Measurements from ENCODE around the gene ADAM12. TPM values are rescaled to one million over a fixed set of nuclear protein-coding genes. Genes with fewer than 3 reads are reported as not detected.

ADAM12 gene
- polyA plus RNA-seq, 1 of the 3 experiments (the other 2 are of a cell fraction), result 25.0 TPM

DNA sequence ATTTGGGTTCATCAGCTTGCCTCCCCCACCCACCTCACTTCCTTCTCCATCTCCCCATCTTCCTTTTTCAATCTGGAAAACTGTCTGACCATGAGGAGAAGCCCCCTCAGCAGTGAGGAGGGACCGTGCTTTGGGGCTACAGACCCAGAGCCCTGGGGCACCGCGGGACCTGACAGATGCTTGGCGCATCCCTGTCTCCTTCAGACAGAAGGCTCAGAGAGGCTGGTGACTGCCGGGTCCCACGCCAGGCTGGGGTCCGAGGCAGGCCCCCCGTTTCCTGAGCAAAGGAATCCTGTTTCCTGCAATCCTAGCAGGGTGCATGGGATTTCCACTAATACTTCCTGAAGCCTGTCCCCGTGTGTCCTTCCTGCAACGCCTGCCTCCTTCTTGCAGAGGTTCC lies 344.9 kb downstream of the ADAM12 start:
- no peaks in the 10 kb centered on the region for H3K9me2 ChIP-seq
- no peaks in the 10 kb centered on the region for H3F3A ChIP-seq (replicated peaks; ENCODE audit: insufficient read depth)
- no peak overlapping the region for H3K4me2 ChIP-seq
- H3K9me3 ChIP-seq, result no peaks in the 10 kb centered on the region
- no peaks in the 10 kb centered on the region for H4K20me1 ChIP-seq (ENCODE audit: insufficient read depth)
- no peak overlapping the region for H2AFZ ChIP-seq (ENCODE audit: low read depth)
- peaks cover 0 to 6% of the 10 kb centered on the region in 2 experiments for H3K36me3 ChIP-seq (replicated peaks in 1 of 2; ENCODE audit: control insufficient read depth in 1 of 2, insufficient read depth in 2 of 2, low read length in 1 of 2)
- ChIA-PET POLR2A (no interaction called here), CTCF (no interaction called here)
- peaks cover 0 to 30% of the 10 kb centered on the region in 2 experiments; a peak in 2 of 4 replicates for H3K4me1 ChIP-seq (ENCODE audit: control insufficient read depth in 1 of 2, insufficient read depth in 2 of 2, low read depth in 1 of 2, low read length in 1 of 2)
- no peaks in the 10 kb centered on the region for H3K27me3 ChIP-seq (ENCODE audit: insufficient read depth)
- WGBS (ENCODE audit: low lambda C conversion rate), result 95% methylated on average over 10 of the region's 10 CpGs
- no peak overlapping the region; a peak in 1 of 4 replicates for H3K27ac ChIP-seq (ENCODE audit: low read depth in 2 of 2, low read length in 1 of 2)
- no peak overlapping the region for H3K4me3 ChIP-seq (ENCODE audit: low read depth in 2 of 2, low read length in 1 of 2)
- no peak overlapping the region for H3K9ac ChIP-seq
- no peaks in the 10 kb centered on the region for H3K79me2 ChIP-seq (ENCODE audit: insufficient read depth)
- TF ChIP-seq JUND (IDR thresholded peaks at IDR 0.05), result no peak
- no peak for TF ChIP-seq NRF1 (IDR thresholded peaks at IDR 0.05; ENCODE audit: low read depth, low read length)
- no peak for TF ChIP-seq CHD2 (IDR thresholded peaks at IDR 0.05; ENCODE audit: low read length, partially characterized antibody)
- TF ChIP-seq TAF1 (IDR thresholded peaks at IDR 0.05; ENCODE audit: borderline replicate concordance, low read depth, low read length), result no peak
- no peak for TF ChIP-seq RFX5 (IDR thresholded peaks at IDR 0.05; ENCODE audit: low read length)
- TF ChIP-seq GABPA (IDR thresholded peaks at IDR 0.05; ENCODE audit: low read depth), result no peak
- TF ChIP-seq, protein P1, sequence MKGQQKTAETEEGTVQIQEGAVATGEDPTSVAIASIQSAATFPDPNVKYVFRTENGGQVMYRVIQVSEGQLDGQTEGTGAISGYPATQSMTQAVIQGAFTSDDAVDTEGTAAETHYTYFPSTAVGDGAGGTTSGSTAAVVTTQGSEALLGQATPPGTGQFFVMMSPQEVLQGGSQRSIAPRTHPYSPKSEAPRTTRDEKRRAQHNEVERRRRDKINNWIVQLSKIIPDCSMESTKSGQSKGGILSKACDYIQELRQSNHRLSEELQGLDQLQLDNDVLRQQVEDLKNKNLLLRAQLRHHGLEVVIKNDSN (IDR thresholded peaks at IDR 0.05; ENCODE audit: borderline replicate concordance, low read depth), result no peak
- TF ChIP-seq, protein P2, sequence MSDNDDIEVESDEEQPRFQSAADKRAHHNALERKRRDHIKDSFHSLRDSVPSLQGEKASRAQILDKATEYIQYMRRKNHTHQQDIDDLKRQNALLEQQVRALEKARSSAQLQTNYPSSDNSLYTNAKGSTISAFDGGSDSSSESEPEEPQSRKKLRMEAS (IDR thresholded peaks at IDR 0.05; ENCODE audit: low read depth), result no peak
- no peak for TF ChIP-seq POLR2AphosphoS5 (IDR thresholded peaks at IDR 0.05; ENCODE audit: low read depth, low read length)
- TF ChIP-seq ELF1 (IDR thresholded peaks at IDR 0.05), result no peak
- no peak for DNase-seq

DNA sequence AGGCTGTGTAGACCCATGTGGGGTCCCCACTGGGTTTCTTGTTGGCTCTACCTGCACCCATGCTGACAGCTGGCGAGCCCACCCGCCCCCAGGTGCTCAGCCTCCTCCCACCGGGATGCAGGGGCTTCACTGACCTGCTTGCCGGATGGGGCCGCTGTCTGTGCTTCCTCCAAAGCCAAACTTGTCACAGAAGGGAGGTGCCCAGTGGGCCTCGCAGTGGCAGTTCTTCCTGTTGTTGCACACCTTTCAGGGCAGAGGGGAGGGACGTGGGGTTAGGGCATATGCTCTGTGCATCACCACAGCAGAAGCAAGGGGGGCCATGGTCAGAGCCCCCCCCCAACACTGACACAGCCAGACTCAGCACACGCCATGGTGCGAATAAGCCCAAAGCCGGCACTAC lies 345.4 kb downstream of the ADAM12 start:
- ChIA-PET CTCF (no interaction called here), POLR2A (no interaction called here)
- Histone ChIP-seq H3K9me3 (no peaks in the 10 kb centered on the region), H4K20me1 (ENCODE audit: insufficient read depth) (no peaks in the 10 kb centered on the region), H3K36me3 (replicated peaks in 1 of 2; ENCODE audit: control insufficient read depth in 1 of 2, insufficient read depth in 2 of 2, low read length in 1 of 2) (peaks cover 0 to 6% of the 10 kb centered on the region in 2 experiments), H2AFZ (ENCODE audit: low read depth) (no peak overlapping the region), H3K27me3 (ENCODE audit: insufficient read depth) (no peaks in the 10 kb centered on the region), H3K4me2 (no peak overlapping the region), H3K9ac (no peak overlapping the region), H3K4me3 (ENCODE audit: low read depth in 2 of 2, low read length in 1 of 2) (no peak overlapping the region), H3K27ac (ENCODE audit: low read depth in 2 of 2, low read length in 1 of 2) (peak overlapping the region in 1 of 2 experiments; percentile 89; a peak in 2 of 4 replicates), H3K79me2 (ENCODE audit: insufficient read depth) (no peaks in the 10 kb centered on the region), H3F3A (replicated peaks; ENCODE audit: insufficient read depth) (no peaks in the 10 kb centered on the region), H3K9me2 (no peaks in the 10 kb centered on the region), H3K4me1 (ENCODE audit: control insufficient read depth in 1 of 2, insufficient read depth in 2 of 2, low read depth in 1 of 2, low read length in 1 of 2) (peaks cover 0 to 30% of the 10 kb centered on the region in 2 experiments; a peak in 2 of 4 replicates)
- no peak for DNase-seq
- WGBS (ENCODE audit: low lambda C conversion rate), result 89% methylated on average over 3 of the region's 10 CpGs
- TF ChIP-seq JUND (IDR thresholded peaks at IDR 0.05), result no peak
- TF ChIP-seq MEF2A (IDR thresholded peaks at IDR 0.05; ENCODE audit: borderline replicate concordance, low read depth), result no peak
- TF ChIP-seq MXI1 (IDR thresholded peaks at IDR 0.05; ENCODE audit: low read depth, low read length), result no peak
- no peak for TF ChIP-seq EP300 (IDR thresholded peaks at IDR 0.05; ENCODE audit: borderline replicate concordance in 1 of 2, low read depth in 1 of 2, low read length in 1 of 2)
- TF ChIP-seq, protein P1 (IDR thresholded peaks at IDR 0.05; ENCODE audit: borderline replicate concordance, low read depth), result no peak
- TF ChIP-seq RFX5 (IDR thresholded peaks at IDR 0.05; ENCODE audit: low read length), result no peak
- TF ChIP-seq, protein P3, sequence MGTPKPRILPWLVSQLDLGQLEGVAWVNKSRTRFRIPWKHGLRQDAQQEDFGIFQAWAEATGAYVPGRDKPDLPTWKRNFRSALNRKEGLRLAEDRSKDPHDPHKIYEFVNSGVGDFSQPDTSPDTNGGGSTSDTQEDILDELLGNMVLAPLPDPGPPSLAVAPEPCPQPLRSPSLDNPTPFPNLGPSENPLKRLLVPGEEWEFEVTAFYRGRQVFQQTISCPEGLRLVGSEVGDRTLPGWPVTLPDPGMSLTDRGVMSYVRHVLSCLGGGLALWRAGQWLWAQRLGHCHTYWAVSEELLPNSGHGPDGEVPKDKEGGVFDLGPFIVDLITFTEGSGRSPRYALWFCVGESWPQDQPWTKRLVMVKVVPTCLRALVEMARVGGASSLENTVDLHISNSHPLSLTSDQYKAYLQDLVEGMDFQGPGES (IDR thresholded peaks at IDR 0.05; ENCODE audit: low read depth, low read length), result no peak
- TF ChIP-seq TCF12 (IDR thresholded peaks at IDR 0.05), result no peak
- TF ChIP-seq, protein P4, sequence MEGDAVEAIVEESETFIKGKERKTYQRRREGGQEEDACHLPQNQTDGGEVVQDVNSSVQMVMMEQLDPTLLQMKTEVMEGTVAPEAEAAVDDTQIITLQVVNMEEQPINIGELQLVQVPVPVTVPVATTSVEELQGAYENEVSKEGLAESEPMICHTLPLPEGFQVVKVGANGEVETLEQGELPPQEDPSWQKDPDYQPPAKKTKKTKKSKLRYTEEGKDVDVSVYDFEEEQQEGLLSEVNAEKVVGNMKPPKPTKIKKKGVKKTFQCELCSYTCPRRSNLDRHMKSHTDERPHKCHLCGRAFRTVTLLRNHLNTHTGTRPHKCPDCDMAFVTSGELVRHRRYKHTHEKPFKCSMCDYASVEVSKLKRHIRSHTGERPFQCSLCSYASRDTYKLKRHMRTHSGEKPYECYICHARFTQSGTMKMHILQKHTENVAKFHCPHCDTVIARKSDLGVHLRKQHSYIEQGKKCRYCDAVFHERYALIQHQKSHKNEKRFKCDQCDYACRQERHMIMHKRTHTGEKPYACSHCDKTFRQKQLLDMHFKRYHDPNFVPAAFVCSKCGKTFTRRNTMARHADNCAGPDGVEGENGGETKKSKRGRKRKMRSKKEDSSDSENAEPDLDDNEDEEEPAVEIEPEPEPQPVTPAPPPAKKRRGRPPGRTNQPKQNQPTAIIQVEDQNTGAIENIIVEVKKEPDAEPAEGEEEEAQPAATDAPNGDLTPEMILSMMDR (IDR thresholded peaks at IDR 0.05), result no peak
- no peak for TF ChIP-seq FOXJ3 (CRISPR knock-in tag; IDR thresholded peaks at IDR 0.05)
- no peak for TF ChIP-seq SIN3A (IDR thresholded peaks at IDR 0.05; ENCODE audit: borderline replicate concordance, low read depth, low read length)
- no peak for TF ChIP-seq YY1 (IDR thresholded peaks at IDR 0.05; ENCODE audit: low read depth)
- TF ChIP-seq RCOR1 (IDR thresholded peaks at IDR 0.05; ENCODE audit: low read length), result no peak
- TF ChIP-seq TAF1 (IDR thresholded peaks at IDR 0.05; ENCODE audit: borderline replicate concordance, low read depth, low read length), result no peak
- TF ChIP-seq, protein P5, sequence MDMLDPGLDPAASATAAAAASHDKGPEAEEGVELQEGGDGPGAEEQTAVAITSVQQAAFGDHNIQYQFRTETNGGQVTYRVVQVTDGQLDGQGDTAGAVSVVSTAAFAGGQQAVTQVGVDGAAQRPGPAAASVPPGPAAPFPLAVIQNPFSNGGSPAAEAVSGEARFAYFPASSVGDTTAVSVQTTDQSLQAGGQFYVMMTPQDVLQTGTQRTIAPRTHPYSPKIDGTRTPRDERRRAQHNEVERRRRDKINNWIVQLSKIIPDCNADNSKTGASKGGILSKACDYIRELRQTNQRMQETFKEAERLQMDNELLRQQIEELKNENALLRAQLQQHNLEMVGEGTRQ (IDR thresholded peaks at IDR 0.05; ENCODE audit: borderline replicate concordance, low read depth, low read length), result no peak
- TF ChIP-seq NFIC (IDR thresholded peaks at IDR 0.05; ENCODE audit: borderline replicate concordance), result no peak

Data from SK-N-SH (cell line).